Activated CD4-positive, alpha-beta T cell treated with anti-CD3 and anti-CD28 coated beads, Interleukin-2, Interleukin-4, amounts not matched to agents 100 ng/mL and 50 ng/mL, durations not matched to agents 16 hours and 8 hours (primary cell): ENCODE data around the gene CCNY.
A peak's percentile ranks its signal among the peaks of the same experiment; 100 is the strongest.

Source experiments
- DNase-seq: peaks from one replicate; pipeline ENCODE4 v3.0.0-alpha.2; 2020; ENCODE audit warnings: low spot score

Gene CCNY

DNA sequence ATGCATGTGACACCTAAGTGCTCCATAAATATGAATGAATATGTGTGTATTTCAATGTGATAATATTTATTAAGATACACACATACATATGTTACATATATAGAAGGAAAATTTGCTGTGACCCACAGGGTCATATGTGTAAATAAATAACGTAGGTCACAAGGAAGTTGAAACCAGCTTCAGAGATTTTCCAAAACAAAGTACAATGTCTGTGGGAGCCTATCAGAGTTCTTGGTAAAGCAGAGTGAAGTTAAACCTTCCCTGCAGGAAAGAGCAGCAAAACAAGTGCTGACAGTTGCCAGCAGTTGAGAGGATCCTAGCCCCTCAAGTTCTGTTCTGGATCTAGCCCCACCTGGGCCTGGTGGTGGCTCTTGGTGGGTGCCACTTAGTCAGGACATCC is 91.2 kb downstream of the CCNY start:
- no peak for DNase-seq

DNA sequence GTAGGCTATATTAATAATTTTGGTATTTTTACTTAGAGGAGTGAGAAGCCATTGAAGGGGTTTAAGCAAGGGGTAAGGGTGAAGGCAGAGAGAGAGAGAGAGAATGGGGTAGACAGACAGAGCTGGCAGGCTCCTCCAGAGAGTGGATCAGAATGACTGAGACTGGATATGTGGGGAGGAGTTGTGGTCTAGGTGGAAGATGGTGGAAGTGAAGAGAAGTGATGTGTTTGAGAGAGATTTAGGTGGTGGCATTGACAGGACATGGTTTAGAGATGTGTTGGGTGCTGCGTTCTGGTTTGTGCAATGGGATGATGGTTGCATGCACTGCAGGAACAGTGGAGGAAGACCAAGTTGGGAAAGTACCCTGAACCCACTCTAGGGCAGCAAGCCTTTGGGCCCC is 92.2 kb downstream of the CCNY start:
- no peak for DNase-seq

GRCh38 chr10:35432781-35433338 is 96.6 kb downstream of the CCNY start:
- DNase-seq, result no peak

DNA sequence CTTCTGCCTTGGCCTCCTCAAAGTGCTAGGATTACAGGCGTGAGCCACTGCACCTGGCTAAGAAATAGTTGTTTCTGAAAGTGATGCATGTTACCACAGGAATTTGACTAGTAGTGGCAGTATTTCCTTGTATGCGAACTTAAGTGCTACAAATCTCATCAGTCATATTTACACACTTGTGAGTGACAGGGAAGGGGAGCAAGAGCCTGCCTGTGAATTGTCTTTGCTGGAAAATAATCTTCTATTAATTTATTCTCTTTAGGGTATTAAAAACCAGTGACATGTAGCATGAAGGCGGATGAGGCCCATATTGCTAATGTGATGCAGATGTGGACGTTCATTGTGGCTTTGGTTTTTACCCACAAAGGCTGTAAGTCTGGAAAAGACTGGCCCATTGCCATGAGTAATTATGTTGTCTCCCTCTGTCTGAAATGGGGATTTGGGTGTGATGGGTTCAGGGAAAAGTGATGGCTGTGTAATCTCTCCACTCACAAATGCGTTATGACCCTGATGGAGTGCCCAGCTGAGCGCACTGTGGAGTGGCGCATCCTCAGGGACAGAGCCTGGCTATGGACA is 97.6 kb downstream of the CCNY start:
- no peak for DNase-seq

- DNase-seq, result peak; percentile 55
Measured at GRCh38 chr10:35434533-35434932, 98.2 kb downstream of the CCNY start.

- DNase-seq, result no peak
Measured at GRCh38 chr10:35435824-35436223, 99.5 kb downstream of the CCNY start.

GRCh38 chr10:35437829-35438228 is 101.5 kb downstream of the CCNY start:
- DNase-seq, result no peak

- DNase-seq, result no peak
Measured at GRCh38 chr10:35438718-35439571, 102.6 kb downstream of the CCNY start.

GRCh38 chr10:35440016-35440415 is 103.7 kb downstream of the CCNY start:
- no peak for DNase-seq

GRCh38 chr10:35442028-35442427 is 105.7 kb downstream of the CCNY start:
- DNase-seq, result no peak

- DNase-seq, result peak; percentile 49
Measured at GRCh38 chr10:35442592-35442991, 106.3 kb downstream of the CCNY start.

GRCh38 chr10:35443858-35444257 is 107.5 kb downstream of the CCNY start:
- DNase-seq, result no peak

- DNase-seq, result no peak
Measured at GRCh38 chr10:35445150-35445884, 109.0 kb downstream of the CCNY start.

DNA sequence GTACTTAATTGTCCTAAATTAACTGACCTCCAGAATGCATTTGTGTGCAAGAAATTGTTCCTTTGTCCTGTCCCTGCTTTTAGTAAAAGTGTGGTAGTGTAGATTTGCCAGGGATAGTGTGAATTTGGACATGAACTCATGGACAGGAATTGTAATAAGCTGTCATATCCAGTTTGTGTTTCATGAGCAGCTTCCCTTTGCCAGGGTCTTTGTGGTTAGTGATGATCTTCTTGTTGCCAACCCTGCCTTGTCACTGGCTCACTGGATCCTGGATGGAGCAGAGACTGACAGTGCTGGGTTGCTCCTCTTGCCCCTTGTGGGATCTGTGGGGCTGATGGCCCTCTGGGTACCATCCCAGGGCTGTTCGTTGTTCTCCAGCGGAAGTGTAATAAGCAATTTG is 110.1 kb downstream of the CCNY start:
- no peak for DNase-seq

DNA sequence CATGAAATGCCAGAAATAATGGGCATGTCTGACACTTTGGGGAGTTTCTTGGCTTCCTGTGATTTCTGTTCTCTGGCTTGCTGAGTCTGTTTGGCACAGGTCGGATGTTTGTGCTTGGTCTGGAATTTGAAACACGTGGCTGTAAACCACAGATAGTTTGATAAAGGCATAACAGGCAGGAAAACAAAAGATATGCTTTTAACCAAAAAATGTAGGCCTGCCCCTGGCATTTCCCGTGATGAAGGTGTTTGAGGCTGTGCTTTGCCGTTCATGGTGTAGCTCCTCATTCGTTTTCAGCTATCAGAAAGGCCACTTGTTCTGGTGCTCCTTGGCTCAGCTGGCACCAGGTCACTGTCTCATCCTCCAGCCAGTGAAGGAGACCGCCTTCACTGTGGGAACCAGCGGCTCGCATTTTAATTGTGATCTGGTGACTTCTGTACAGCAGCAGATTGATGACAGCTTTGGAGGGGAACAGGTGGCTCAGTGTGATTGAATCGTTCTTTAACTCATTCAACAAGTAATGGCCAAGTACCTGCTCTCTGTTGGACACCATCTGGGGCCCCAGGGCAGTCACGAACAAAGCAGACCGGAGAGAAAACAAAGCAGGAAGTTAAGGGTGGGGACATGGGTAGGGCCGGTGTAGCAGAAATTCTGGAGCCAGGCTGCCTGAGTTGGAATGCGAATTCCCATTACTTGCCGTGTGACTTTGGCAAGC is 111.5 kb downstream of the CCNY start:
- DNase-seq, result peak; percentile 22

DNA sequence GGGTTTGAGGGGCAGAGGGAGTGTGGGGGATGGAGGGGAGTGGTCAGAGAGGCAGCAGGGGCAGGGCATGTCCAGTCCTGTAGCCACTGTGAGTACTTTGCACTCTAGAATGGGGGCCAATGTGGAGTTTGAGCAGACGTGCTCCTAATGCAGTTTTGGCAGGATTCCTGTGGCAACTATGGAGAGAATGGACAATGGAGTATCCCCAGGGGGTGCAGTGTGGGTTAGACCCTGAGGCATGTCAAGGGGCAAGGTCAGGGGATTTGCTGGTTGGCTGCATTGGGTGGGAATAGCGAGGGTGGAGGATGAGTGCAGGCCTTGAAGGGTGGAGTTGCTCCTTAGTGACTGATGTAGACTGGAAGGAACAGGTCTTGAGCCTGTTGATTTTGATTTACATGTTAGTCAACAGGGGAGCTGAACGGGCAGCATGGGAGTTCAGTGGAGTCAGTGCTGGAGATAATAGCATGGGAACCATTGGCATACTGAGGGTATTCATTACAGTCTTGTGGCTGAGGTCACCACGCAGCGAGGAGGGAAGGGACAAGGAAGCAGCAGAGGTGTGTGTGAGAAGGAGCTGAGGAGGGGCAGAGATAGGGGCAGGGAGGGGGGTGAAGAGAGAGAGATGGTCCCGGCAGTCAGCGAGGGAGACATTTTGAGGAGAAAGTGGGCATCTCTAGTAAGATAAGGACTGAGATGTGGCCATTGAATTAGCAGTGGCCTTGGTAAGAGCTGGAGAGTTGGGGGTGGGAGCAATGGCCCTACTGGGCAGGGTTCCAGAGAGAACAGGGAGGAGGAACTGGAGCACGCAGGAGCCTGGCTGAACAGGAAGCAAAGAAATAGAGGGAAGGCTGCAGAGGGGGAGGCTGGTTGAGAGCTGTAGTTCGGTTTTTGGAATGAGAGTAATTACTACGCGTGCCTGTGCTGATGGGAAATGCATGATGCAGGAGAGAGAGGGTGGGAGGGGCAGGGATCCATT is 112.7 kb downstream of the CCNY start:
- no peak for DNase-seq

GRCh38 chr10:35449944-35450343 is 113.6 kb downstream of the CCNY start:
- DNase-seq, result no peak

DNA sequence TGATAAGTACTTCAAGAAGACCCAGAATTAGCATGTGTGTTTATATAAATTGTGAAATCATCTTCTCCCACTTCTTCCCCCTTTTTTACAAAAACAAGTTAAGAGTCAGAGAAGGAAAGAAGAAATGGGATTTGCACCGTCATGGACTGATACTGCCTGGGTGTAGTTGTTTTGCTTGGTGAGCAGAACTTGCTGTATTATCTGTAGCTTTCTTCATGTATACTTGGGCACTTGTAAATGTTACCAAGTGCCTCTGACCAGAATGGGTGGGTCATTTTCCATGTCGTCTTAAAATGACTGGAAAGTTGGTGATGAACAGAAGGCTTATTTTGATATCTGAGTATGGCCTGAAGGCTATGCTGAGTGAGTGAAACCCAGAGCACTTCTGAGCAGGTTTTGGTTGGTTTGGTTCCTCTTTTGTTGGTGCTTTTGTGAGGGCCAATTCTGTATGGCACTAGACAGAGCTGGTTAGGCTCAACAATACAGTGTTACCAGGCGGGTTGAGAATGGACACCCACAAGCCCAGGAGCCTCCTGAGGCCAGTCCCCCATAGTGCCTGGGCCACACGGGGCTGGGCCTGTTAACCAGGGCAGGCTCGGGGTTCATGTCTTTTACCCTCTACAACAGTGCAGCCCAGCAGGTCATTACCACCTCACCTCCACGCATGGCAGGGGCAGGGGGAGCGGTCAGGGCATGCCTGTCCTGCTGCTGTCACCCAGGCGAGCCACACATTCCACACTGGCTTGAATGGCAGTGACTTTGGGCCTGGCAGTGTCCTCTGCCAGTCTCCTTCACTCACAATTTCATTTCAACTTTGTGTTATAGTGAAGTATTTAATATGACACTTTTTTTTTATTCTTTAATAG is 115.1 kb downstream of the CCNY start:
- no peak for DNase-seq

- no peak for DNase-seq
Measured at GRCh38 chr10:35452171-35452570, 115.9 kb downstream of the CCNY start.

GRCh38 chr10:35452847-35453246 is 116.5 kb downstream of the CCNY start:
- no peak for DNase-seq
